ENCODE results near the gene RFK.
"Not testable (repeated sequence)": the region's sequence is repeated elsewhere in the genome, so short reads cannot be mapped to it uniquely, and the experiment has no call there.

Gene RFK
- total RNA-seq, result 15.3 to 61.5 (median 33.8) reads per million in 18 experiments

- DNase-seq, result peak; percentile 91 to 93
These were observed at the start of gene RFK for GRCh38 chr9:76394195-76394959. RFK (minus strand) TSS chr9:76394426; CDS start chr9:76394171, 255 bp downstream.

GRCh38 chr9:76443887-76444286 lies 49.7 kb upstream of the RFK start:
- DNase-seq, result no peak

- no peak for DNase-seq
These were observed 47.5 kb upstream of the RFK start for GRCh38 chr9:76441551-76442322.

- DNase-seq, result no peak
These were observed 44.8 kb upstream of the RFK start for GRCh38 chr9:76438841-76439588.

- DNase-seq, result not testable (repeated sequence)
These were observed 42.9 kb upstream of the RFK start for GRCh38 chr9:76437017-76437699.

- not testable (repeated sequence) for DNase-seq
These were observed 40.7 kb upstream of the RFK start for GRCh38 chr9:76434897-76435296.

GRCh38 chr9:76433836-76434235 lies 39.6 kb upstream of the RFK start:
- DNase-seq, result peak; percentile 27 to 54

GRCh38 chr9:76433406-76433805 lies 39.2 kb upstream of the RFK start:
- no peak for DNase-seq

GRCh38 chr9:76431601-76432000 lies 37.4 kb upstream of the RFK start:
- DNase-seq, result no peak

GRCh38 chr9:76426807-76427419 lies 32.7 kb upstream of the RFK start:
- DNase-seq, result no peak

GRCh38 chr9:76425677-76426453 lies 31.6 kb upstream of the RFK start:
- DNase-seq, result no peak

- no peak for DNase-seq
These were observed 30.3 kb upstream of the RFK start for GRCh38 chr9:76424491-76424890.

- DNase-seq, result no peak
These were observed 29.3 kb upstream of the RFK start for GRCh38 chr9:76423216-76424177.

- peak; percentile 30 to 47 for DNase-seq
These were observed 25.7 kb upstream of the RFK start for GRCh38 chr9:76419782-76420380.

GRCh38 chr9:76417394-76417793 lies 23.2 kb upstream of the RFK start:
- no peak for DNase-seq

- no peak for DNase-seq
These were observed 21.5 kb upstream of the RFK start for GRCh38 chr9:76415731-76416130.

GRCh38 chr9:76415154-76415553 lies 20.9 kb upstream of the RFK start:
- DNase-seq, result no peak

GRCh38 chr9:76414661-76415060 lies 20.4 kb upstream of the RFK start:
- DNase-seq, result no peak

- no peak for DNase-seq
These were observed 19.4 kb upstream of the RFK start for GRCh38 chr9:76413658-76414057.

GRCh38 chr9:76412638-76413037 lies 18.4 kb upstream of the RFK start:
- peak; percentile 9 to 12 for DNase-seq

Data from inflammatory macrophage (primary cell).